GM18861 (cell line): ENCODE measurements around the gene ADAM12.

Experiments used
- ATAC-seq: cut with Tn5 transposase; IDR thresholded peaks from one replicate; pipeline ENCODE4 v1.9.1; 2021; ENCODE audit not compliant: unreplicated experiment

Gene ADAM12

GRCh38 chr10:126155528-126155927, 232.7 kb downstream of the ADAM12 start:
- ATAC-seq: no peak

GRCh38 chr10:126153711-126154628, 234.3 kb downstream of the ADAM12 start:
- ATAC-seq: no peak

GRCh38 chr10:126147866-126148587, 240.2 kb downstream of the ADAM12 start:
- ATAC-seq: no peak

- ATAC-seq: no peak
Measured at GRCh38 chr10:126146771-126147170, 241.5 kb downstream of the ADAM12 start.

- ATAC-seq: no peak
Measured at GRCh38 chr10:126143117-126143516, 245.2 kb downstream of the ADAM12 start.

- ATAC-seq: no peak
Measured at GRCh38 chr10:126140746-126141273, 247.5 kb downstream of the ADAM12 start.

GRCh38 chr10:126137562-126138221, 250.6 kb downstream of the ADAM12 start:
- ATAC-seq: no peak

- ATAC-seq: no peak
Measured at GRCh38 chr10:126135941-126136595, 252.2 kb downstream of the ADAM12 start.

GRCh38 chr10:126135177-126135576, 253.1 kb downstream of the ADAM12 start:
- no peak for ATAC-seq

- no peak for ATAC-seq
Measured at GRCh38 chr10:126133906-126134656, 254.2 kb downstream of the ADAM12 start.

- no peak for ATAC-seq
Measured at GRCh38 chr10:126133082-126133620, 255.1 kb downstream of the ADAM12 start.

- ATAC-seq: no peak
Measured at GRCh38 chr10:126131341-126131740, 256.9 kb downstream of the ADAM12 start.

- ATAC-seq: no peak
Measured at GRCh38 chr10:126130271-126130710, 258.0 kb downstream of the ADAM12 start.

GRCh38 chr10:126129026-126129425, 259.3 kb downstream of the ADAM12 start:
- no peak for ATAC-seq

- no peak for ATAC-seq
Measured at GRCh38 chr10:126128581-126128980, 259.7 kb downstream of the ADAM12 start.

GRCh38 chr10:126127481-126128029, 260.7 kb downstream of the ADAM12 start:
- no peak for ATAC-seq

GRCh38 chr10:126126866-126127265, 261.4 kb downstream of the ADAM12 start:
- no peak for ATAC-seq

GRCh38 chr10:126126023-126126422, 262.3 kb downstream of the ADAM12 start:
- ATAC-seq: no peak

GRCh38 chr10:126124668-126125349, 263.5 kb downstream of the ADAM12 start:
- ATAC-seq: no peak
